NCI-H2029 (cell line): ENCODE measurements around the gene NR6A1.

ENCODE experiments used
- DNase-seq: peaks from one replicate; lab custom pipeline; 2025; lab: John Stamatoyannopoulos, UW

Gene NR6A1

DNA sequence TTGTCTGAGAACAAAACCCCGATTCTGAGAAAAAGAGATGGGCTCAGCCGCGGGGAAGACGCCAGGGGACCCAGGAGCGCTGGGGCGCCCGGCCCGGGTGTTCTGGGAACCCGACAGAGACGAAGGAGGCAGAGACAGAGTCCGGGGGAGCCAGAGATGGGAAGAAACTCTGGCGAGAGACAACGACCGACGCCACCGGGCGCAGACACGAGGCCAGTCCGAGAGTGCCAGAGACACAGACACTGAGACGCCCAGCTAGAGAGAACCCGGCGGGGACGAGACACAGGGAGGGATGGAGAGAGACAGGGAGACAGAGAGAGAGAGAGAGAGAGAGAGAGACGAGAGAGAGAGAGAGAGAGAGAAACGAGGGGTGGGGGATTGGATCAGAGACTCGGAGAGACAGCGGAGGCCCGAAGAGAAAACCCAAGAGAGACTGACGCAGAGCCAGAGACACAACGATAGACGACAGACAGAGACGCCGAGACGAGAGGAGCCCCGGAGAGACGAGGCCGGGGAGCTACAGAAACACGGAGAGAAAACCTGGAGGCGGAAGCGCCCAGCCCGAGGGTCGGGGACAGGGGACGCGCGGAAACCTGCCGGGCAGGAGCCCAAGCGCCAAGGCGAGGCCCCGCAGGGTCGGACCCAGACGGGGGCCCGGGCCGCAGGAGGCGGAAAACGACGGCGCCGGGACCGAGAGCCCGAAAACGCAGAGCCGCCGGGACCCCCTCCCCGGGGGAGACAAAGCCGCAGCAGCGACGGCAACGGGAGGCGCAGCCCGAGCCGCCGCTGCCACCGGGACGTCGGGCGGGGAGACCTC, 267.2 kb downstream of the NR6A1 start:
- no peak for DNase-seq

DNA sequence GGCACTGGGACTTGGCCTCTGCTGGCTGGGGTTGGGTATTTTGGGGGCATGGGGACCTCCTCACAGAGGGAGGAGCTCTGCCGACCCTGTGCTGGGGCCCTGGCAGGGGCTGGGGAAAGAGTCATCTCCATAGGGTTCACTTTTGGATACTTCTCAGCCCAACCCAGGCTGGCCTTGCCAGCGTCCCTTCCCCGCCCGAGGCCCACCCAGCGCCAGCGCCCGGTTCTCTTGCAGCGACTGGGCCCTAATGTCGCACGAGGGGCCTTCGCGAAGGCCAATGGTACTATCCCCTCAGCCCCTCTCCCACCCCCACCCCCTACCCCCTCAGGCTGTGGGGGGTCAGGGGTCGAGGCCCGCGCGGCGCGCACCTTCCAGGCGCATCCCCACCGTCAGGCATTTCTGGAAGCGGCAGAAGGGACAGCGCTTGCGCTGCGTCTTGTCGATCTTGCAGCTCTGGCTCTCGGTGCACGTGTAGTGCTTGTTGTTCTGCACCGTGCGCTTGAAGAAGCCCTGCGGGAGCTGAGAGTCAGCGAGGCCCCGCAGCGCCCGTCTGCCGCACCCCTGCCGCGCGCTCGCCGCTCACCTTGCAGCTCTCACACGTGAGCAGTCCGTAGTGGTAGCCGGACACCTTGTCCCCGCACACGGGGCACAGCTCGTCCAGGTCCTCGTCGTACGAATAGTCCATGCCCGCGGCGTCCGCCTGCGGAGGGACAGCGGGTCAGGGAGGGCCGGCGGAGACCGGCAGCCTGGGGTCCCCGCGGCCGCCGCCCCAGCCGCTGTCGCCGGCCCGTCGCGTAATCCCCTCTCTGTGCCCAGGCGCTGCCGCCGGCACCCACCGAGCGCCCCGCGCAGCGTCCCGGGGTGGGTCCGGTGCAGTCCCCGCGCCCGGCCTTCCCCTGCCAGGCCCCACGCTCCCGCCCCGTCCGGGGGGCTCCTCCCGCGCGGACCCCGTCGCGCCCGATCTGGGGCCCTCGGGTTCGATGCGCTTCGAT, 268.1 kb downstream of the NR6A1 start:
- no peak for DNase-seq

DNA sequence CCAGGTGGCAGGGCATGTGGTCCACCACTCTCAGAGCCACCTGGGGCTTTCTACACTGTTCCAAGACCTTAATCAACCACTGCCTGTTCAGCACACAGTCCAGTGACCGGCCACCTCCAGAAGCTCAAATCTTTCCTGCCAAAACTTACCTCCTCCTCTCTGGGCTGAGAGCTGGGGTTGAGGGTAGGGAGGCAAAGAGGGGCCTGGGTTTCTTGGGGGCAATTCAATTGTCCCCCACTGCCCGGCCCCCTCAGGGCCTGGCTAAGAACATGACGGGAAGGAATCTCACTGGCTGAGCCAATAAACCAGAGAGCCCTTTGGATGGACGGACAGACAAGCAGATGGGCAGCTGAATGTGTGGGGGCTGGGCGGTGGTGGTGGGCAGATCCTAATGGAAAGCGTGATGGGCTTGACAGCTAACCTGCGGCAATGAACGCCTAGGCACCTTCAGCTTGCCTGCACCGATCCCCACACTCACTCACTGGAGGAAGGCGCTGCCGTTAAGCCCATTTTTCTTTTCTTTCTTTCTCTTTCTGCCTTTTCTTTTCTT, 269.3 kb downstream of the NR6A1 start:
- DNase-seq: no peak

DNA sequence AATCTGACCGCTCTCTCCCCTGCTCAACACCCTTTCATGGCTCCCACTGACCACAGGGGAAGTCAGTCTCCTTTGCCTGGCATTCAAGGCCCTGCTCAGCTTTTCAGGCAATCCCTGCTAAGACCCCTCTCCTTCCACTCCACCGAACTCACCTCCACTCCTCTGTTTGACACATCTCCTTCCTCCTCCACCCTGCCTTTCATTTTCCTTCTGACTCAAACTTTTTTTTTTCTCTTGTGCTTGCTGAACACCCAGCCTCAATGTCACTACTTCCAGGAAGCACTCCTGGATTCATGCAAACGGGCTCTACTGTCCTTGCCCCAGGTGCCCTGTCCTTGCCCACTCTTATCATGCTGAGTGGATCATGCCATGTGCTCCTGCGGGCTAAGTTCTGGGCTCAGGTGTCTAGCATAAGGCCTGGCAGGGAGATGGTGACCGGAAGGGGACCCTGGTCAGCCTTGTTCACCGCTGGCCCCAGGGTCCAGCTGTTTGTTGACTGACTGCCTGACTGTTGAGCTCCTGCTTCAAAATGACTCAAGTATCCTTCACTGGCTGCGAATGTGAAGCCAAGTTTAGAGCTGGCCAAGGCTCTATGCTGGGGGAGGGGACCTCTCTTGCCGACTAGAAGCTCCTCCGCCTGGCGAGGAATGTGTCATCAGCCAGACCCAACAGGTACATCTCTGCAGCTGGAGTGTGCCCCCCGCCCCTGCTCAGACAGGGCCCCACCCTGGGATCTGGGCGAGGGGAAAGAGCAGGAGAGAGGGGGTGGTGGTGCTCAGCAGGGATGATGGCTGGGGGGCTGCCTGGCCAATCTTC, 270.1 kb downstream of the NR6A1 start:
- no peak for DNase-seq

DNA sequence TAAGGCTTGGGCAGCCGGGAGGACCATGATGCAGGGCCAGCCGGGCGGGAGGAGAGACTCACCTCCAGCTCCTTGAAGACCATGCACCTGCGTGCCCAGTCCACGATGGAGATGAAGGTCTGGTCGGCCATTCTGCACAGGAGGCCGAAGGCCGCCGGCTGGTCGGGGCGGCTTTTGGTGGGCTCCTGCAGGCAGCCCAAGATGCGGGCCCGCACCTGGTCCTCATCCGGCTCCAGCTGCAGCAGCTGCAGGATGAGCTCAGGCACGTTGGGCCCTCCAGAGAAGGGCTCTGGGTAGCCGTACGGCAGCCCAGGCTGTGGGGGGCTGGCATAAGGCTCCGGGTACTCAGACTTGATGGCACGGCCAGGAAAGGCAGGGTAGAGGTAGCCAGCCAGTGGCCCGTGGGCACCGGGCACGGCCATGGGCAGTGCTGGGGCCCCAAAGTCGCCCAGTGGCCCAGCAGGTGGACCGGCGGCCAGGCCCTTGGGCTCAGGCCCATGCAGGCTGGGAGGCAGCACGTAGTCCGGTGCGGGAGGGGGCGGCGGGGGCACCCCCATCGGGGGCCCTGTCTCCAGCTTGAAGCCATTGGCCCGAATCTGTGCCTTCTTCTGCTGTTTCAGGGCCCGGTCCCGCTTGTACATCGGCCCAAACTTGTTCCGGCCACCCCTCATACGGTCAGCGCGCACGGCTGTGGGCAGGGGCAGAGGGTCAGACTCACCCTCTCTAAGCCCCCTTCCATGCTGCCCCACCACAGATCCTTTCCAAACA, 270.9 kb downstream of the NR6A1 start:
- no peak for DNase-seq

DNA sequence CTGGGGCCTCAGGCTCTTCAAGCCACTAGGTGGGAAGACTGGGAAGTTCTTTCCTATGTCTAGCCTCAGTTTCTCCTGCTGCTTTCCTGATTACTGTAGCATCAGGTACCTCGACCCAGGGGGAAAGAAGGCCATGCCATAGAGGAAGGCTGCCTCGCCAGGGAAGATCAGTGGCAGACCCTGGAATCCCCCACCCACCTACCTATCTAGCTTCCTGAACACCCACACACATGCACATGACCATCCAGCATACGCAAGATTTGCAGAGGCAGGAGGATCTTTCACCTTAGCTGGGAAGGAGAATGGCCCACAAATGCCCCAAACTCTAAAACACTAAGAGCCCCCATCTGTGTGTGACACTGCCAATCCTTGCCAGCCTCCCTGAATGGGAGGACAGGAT, 271.9 kb downstream of the NR6A1 start:
- no peak for DNase-seq

DNA sequence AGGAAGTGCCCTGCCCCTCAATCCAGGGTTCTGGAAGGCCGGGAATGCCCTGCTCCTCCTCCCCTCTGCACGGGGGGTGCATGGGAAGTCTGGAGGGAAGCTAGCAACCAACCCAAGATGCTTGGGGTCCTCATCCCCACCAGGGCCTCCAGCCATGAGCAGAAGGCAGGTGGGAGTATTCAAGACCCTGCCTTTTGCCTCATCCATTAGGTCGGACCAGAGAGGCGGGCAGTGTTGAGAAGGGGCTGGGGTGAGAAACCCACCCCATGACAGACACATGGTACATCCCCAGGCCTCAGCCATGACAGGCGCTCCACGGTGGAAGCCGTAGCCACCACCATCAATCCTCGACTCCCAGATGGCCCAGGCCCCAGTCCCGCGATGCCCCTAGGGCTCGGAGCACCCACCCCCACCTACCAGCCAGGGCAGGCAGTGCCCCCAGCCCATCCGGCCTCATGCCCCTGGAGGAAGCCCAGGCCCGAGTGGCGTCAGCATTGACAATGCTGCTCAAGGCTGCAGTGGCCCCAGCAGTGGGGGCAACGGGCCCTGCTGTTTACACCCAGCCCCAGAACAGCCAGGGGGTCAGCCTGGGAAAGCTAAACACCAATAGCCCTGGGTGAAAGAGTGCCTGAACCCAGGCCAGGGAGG, 272.5 kb downstream of the NR6A1 start:
- no peak for DNase-seq

DNA sequence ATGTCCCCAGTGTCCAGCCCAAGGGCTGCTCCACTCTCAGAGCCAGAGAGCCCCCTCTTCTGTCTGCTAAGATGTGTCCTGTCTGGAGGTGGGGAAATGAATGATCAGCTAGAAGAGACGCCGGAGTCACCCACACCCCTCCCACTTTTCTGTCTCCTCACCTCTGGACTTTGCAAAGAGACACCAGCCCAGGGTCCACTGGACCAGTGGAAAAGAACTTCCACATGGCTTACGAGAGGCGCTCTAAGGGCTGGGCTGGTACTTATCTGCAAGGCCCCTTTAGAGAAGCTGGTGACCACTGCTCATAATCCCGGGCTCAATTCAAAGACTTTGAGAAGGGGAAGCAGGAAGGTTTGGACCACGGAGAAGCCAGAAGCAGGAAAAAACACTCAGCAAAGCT, 273.1 kb downstream of the NR6A1 start:
- DNase-seq: no peak

DNA sequence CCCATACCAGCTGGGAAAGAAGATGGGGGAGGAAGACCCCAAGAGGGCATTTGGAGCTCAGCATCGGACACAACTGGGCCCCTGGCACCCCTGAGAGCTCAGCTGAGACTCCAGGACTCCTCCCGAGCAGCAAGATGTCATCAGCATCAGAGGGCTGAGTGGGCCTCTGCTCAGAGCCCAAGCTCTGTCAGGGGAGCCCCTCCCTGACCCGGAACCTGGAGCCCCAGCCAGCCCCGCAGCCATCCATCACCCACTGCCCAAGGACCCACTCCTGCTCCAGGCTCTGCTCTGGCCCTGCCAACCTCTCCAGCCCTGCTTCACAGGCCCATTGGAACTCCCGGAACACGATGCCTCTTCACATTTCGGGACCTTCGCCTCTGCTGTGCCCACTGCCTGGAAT, 273.7 kb downstream of the NR6A1 start:
- no peak for DNase-seq

DNA sequence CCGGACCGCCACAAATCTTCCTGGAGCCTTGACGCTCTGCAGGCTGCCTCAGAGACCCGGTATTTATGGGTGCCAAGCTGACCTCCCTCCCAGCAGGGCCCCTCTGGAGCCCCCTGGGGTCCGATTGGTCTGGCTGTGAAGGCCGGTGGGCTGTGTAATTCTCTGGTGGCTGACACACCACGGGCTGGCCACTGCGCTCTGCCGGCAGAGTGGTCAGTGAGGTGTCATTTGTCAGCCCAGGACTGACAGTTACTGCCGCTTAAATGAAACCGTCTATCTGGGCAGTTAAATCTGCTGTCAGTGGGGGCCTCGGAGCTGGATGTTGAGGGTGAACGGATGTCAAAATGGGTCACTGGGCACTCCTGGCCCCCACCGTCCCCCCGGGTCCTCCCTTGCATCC, 274.6 kb downstream of the NR6A1 start:
- DNase-seq: no peak

DNA sequence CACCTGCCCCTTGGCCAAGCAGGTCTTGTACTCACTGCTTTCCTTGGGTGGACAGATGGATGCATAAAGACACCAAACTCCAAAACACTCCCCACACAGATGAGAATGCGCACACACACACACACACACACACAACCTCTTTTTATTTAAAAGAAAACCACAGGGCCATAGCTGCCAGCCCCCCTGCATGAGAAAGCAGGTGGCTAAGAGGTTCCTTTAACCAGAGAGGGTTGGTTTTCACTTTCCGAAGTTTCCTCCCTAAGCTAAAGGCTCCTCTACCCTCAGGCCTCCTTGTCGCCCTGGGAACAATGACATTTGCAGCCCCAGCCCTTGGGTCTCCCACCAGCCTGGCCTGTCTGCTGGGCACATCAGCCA, 275.0 kb downstream of the NR6A1 start:
- no peak for DNase-seq

DNA sequence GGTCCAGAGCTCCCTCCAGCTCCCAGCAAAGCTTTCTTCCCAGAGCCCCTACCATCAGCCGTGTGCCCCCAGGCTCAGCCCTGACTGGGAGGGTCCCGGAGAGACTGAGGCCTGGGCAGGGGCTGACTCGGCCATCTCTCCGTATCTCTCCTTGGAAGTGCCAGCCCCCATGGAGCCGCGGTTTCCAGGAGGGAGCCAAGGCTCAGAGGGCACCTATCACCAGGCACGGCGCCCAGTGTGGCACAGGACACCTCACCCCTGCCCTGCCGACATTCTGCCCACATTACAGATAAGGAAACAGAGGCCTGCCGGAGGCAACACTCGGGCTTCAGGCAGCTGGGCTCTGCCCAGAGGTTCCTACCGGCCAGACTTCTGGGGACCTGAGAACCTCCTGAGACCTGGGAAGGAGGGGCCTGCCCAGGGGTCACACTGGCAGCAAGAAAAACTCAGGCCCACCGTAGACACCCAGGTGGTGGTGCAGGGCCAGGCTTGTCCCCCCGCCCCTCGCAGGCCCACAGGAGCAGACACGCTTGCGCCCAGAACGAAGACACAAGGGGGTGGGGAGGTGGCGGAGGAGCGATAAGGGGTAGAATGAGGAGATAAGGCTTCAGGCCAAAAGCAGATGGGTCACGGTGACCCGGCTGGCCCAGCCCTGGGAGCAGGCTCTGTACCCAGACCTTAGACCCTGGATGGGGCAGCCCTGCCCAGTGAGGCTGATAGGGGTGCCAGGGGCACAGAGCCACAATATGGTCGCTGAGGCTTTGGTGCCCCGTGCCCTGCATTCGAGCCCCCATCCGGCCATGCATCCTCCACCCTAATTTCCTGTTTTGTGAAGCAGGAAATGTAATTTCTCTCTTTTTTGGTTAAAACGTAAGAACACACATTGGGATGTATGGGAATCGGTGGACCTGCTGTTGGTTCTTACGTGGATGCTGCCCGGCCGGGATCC, 275.7 kb downstream of the NR6A1 start:
- no peak for DNase-seq

DNA sequence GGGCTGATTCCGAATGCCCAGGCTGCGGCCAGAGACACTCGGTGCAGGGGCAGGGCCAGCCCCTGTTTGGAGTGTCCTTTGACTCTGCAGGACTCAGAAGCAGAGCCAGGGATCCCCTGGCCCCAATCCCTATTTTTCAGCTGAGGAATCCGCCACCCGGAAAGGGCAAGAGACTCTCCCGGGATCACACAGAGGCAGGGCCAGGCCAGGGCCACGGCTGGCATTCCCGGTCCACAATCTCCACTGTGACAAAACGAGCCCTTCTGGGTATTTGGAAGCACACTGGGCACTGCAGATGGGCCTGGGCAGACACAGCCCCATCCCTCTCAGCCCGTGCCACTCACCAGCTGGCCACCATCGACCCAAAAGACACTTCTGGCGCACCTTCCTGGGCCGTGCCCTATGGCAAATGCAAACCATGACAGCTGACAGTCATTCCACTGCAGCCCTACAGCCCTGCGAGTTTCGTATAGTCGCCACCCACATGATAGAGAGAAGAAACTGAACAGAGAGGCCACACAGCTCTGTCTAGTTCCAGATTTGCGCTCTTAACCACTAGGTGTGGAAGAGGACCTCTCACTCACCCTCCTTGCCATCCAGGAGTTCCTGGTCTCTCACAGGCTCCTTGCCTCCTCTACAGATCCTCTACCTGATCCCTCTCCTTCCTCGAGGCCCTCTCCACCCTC, 277.2 kb downstream of the NR6A1 start:
- no peak for DNase-seq

DNA sequence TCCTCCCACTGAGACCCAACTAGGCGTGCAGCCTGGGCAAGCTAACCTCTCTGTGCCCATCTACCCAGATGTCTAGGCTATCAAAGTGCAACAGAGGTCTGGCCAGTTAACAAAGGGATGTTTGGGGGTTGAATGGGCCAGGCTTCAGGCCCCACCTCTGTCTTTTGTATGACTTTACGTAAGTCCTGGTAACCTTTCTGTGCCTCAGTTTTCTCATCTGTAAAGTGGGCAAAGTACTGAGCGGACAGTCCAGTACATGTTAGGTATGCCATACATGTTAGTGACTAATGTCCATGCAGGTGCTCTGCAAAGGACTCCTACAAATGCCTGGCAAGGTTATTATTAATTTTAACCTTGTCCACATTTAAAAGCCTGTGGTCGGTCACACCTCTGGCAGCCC, 277.9 kb downstream of the NR6A1 start:
- no peak for DNase-seq

DNA sequence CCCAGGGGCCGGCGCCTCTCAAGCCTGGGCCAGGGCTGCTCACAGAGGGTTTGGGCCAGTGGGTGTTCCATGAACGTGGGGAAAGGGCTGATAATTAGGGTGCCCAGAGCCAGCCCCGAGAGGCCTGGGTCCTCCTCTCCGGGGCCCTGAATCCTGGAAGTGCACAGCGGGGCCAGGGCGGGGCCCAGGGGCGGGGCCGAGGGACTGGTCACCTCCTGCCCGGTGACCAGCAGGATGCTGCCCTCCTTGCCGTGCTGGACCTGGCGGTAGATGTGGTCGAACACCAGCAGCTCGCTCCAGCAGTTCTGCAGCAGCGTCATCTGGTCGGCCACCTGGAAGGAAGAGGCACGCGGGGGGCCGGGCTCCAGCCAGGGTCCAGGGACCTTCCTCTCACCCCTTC, 278.3 kb downstream of the NR6A1 start:
- DNase-seq: no peak

DNA sequence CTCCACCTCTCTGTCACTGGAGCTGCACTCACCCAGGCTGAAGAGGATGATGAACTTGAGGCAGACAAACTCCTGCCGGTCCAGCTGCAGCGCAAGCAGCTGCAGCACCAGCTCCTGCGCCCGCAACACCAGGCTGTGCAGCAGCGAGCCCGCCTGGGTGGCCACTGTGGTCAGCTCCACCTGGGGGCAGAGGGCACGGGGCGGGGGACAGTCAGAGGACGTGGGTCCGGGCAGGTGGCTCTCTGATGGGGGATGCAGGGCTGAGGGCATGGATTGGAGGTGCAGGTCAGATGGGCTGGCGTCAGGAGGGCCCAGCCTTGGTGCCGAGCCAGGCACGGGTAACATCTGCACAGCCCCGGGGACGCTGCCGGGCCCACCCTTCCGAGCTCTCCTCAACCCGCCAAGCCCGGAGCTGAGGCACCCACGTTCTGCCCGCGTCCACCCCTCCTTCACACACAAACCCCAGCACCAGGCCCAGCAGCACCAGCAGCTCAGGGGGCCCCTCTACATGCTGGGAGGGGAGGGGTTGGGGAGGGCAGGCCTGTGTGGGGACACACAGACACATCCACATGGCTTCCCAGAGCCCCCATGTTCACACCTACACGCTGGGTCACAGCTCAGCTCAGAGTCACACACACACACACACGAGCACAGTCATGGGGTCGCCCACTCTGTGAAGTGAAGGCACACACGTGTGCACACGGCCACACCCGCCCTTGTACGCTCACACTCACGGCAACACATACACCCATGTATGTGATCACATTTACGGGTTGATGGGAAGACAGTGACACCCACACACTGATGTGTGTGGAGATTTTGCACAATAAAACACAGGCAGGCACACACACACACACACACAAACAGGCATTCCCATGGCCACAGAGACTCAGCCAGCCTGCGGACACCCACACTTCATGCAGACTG, 279.8 kb downstream of the NR6A1 start:
- DNase-seq: no peak

DNA sequence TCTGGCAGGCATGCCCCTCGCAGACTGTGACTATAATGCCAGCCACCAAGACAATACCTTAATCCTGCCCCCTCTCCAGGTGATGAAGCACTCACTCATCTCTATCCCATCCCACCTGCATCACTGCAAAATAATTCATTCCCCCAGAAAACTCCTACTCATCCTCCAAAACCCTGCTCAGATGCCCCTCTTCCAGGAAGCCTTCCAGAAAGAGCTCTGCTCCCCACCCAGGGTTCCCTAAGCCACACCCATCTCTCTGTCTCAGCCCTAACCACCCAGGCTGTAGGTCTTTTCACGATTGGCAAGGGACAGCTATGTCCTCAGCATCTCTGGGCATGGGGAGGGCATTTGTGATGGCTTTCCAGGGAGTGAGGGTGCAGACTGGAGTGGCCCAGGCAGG, 281.1 kb downstream of the NR6A1 start:
- DNase-seq: no peak

DNA sequence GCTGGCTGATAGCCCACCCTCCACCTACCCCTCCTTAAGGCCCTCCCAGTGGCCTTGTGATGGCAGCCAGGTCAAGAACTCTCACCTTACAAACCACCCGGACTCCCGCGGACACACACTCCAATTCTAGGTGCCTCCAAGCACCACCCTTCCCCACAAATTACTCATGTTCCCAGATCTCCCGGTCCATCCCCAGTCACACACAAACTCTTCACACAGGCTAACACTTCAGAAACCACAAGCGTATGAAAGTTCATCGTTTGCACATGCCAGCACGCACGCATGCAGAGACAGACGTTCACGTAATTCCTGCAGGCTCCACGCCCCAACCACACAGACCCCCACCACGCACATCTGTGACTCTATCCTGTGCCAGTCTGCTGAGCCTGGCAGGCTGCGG, 281.9 kb downstream of the NR6A1 start:
- no peak for DNase-seq
